Activated CD4-positive, alpha-beta T cell treated with anti-CD3 and anti-CD28 coated beads for 36 hours (primary cell): Measurements from ENCODE around the gene ADAMTSL2. TPM values are rescaled to one million over a fixed set of nuclear protein-coding genes. Genes with fewer than 3 reads are reported as not detected.
"Not testable (repeated sequence)": the region's sequence is repeated elsewhere in the genome, so short reads cannot be mapped to it uniquely, and the experiment has no call there.

Experiments
- ATAC-seq: fragments of 200-7000 bp; cut with Tn5 transposase; one replicate; pipeline ENCODE4 v1.10.0; 2021; ENCODE audit warnings: mild to moderate bottlenecking, moderate library complexity
- CTCF ChIA-PET: fragments of 350-600 bp; sonication (Branson Sonifier 250); formaldehyde crosslinking; loops from one replicate; lab custom pipeline; 2021; ENCODE audit warnings: antibody characterized with exemption; lab: Charles Lee
- POLR2A ChIA-PET: fragments of 350-600 bp; sonication (Branson Sonifier 250); formaldehyde crosslinking; loops from one replicate; lab custom pipeline; 2021; ENCODE audit warnings: antibody characterized with exemption, inconsistent platforms; lab: Charles Lee
- DNase-seq: peaks from one replicate; pipeline ENCODE4 v3.0.0-alpha.2; 2020
- H3K27ac Mint-ChIP-seq: one replicate; pipeline ENCODE4 v1.8.0; 2021; ENCODE audit warnings: mixed read lengths
- H3K27me3 Mint-ChIP-seq: one replicate; pipeline ENCODE4 v1.8.0; 2021; ENCODE audit warnings: mixed read lengths
- H3K36me3 Mint-ChIP-seq: one replicate; pipeline ENCODE4 v1.8.0; 2021; ENCODE audit warnings: low read depth, mixed read lengths
- H3K4me1 Mint-ChIP-seq: one replicate; pipeline ENCODE4 v1.8.0; 2021; ENCODE audit warnings: mixed read lengths
- H3K4me3 Mint-ChIP-seq: one replicate; pipeline ENCODE4 v1.8.0; 2021; ENCODE audit warnings: mild to moderate bottlenecking, moderate library complexity, mixed read lengths
- H3K9me3 Mint-ChIP-seq: one replicate; pipeline ENCODE4 v1.8.0; 2021; ENCODE audit warnings: low read depth, mixed read lengths
- intact Hi-C, 2 experiments: fragments of 100-400 bp; cut with DNase I in 1 of 2; cut with micrococcal nuclease in 1 of 2; formaldehyde crosslinking; loops; one replicate each; pipeline versions ENCODE4 v1.14.2 to v1.15.1; 2022 to 2024; cut with DNase I, micrococcal nuclease
- total RNA-seq, 2 experiments: library from RNA; stranded (reverse); gene quantifications; one replicate each; pipeline ENCODE4 v1.2.3, GENCODE V29; 2021

The ADAMTSL2 gene
- total RNA-seq, 2 experiments from 2014 or later: 0.11 to 0.32 TPM

- intact Hi-C loops: no loop called here
- Mint-ChIP-seq H3K27ac (no peak overlapping the region), H3K4me3 (no peak overlapping the region), H3K27me3 (peaks cover 2% of the 10 kb centered on the region), H3K4me1 (peaks cover 13% of the 10 kb centered on the region), H3K36me3 (no peaks in the 10 kb centered on the region), H3K9me3 (no peaks in the 10 kb centered on the region)
- ChIA-PET CTCF (no interaction called here), POLR2A (no interaction called here)
- ATAC-seq: no peak
- DNase-seq: no peak
Observed at GRCh38 chr9:133553973-133554713, 19.6 kb downstream of the ADAMTSL2 start.

- Mint-ChIP-seq H3K4me1 (peaks cover 14% of the 10 kb centered on the region), H3K4me3 (no peak overlapping the region), H3K27me3 (peaks cover 2% of the 10 kb centered on the region), H3K27ac (no peak overlapping the region), H3K36me3 (no peaks in the 10 kb centered on the region), H3K9me3 (no peaks in the 10 kb centered on the region)
- intact Hi-C loops: no loop called here
- DNase-seq (no peak), ATAC-seq (no peak)
- POLR2A ChIA-PET: no interaction called here
- CTCF ChIA-PET: interaction anchor here (1.4 kb wide), 1 partner anchor 35 kb away, joined by 3 read pairs; no protein-coding TSS in a partner anchor
Observed at GRCh38 chr9:133554729-133555128, 20.2 kb downstream of the ADAMTSL2 start.

GRCh38 chr9:133556354-133556753, 21.9 kb downstream of the ADAMTSL2 start:
- peaks cover 17% of the 10 kb centered on the region for H3K4me1 Mint-ChIP-seq
- H3K9me3 Mint-ChIP-seq: no peaks in the 10 kb centered on the region
- ChIA-PET CTCF (interaction anchor here (0.7 to 1.4 kb wide), 2 partner anchors 34 to 133 kb away, joined by 3 read pairs; no protein-coding TSS in a partner anchor), POLR2A (no interaction called here)
- peaks cover 2% of the 10 kb centered on the region for H3K27me3 Mint-ChIP-seq
- no peak overlapping the region for H3K4me3 Mint-ChIP-seq
- DNase-seq: no peak
- intact Hi-C loops: no loop called here
- no peak overlapping the region for H3K27ac Mint-ChIP-seq
- ATAC-seq: no peak
- H3K36me3 Mint-ChIP-seq: no peaks in the 10 kb centered on the region

GRCh38 chr9:133557581-133557980, 23.1 kb downstream of the ADAMTSL2 start:
- CTCF ChIA-PET: no interaction called here
- no peak overlapping the region for H3K4me3 Mint-ChIP-seq
- peaks cover 17% of the 10 kb centered on the region for H3K4me1 Mint-ChIP-seq
- intact Hi-C loops: no loop called here
- H3K9me3 Mint-ChIP-seq: no peaks in the 10 kb centered on the region
- H3K27ac Mint-ChIP-seq: no peak overlapping the region
- ATAC-seq: no peak
- no peak for DNase-seq
- H3K36me3 Mint-ChIP-seq: no peaks in the 10 kb centered on the region
- POLR2A ChIA-PET: no interaction called here
- peaks cover 2% of the 10 kb centered on the region for H3K27me3 Mint-ChIP-seq

GRCh38 chr9:133558191-133559126, 24.0 kb downstream of the ADAMTSL2 start:
- Mint-ChIP-seq H3K27ac (peak overlapping the region; percentile 68), H3K4me3 (no peak overlapping the region), H3K27me3 (peaks cover 2% of the 10 kb centered on the region), H3K36me3 (no peaks in the 10 kb centered on the region), H3K4me1 (peaks cover 22% of the 10 kb centered on the region), H3K9me3 (no peaks in the 10 kb centered on the region)
- intact Hi-C loops: no loop called here
- peak; percentile 64 for DNase-seq
- POLR2A ChIA-PET: no interaction called here
- CTCF ChIA-PET: no interaction called here
- ATAC-seq: peak; percentile 91

GRCh38 chr9:133560311-133560710, 25.8 kb downstream of the ADAMTSL2 start:
- ChIA-PET POLR2A (no interaction called here), CTCF (no interaction called here)
- Mint-ChIP-seq H3K4me1 (peaks cover 24% of the 10 kb centered on the region), H3K4me3 (no peak overlapping the region), H3K27ac (no peak overlapping the region), H3K9me3 (no peaks in the 10 kb centered on the region), H3K36me3 (no peaks in the 10 kb centered on the region), H3K27me3 (peaks cover 2% of the 10 kb centered on the region)
- ATAC-seq (no peak), DNase-seq (no peak)
- intact Hi-C loops: no loop called here

GRCh38 chr9:133560944-133561343, 26.4 kb downstream of the ADAMTSL2 start:
- Mint-ChIP-seq H3K4me3 (no peak overlapping the region), H3K27ac (no peak overlapping the region), H3K9me3 (no peaks in the 10 kb centered on the region), H3K27me3 (peaks cover 2% of the 10 kb centered on the region), H3K36me3 (no peaks in the 10 kb centered on the region), H3K4me1 (peaks cover 24% of the 10 kb centered on the region)
- DNase-seq: no peak
- ChIA-PET CTCF (no interaction called here), POLR2A (no interaction called here)
- no peak for ATAC-seq
- intact Hi-C loops: no loop called here

- ChIA-PET CTCF (interaction anchor here (0.6 kb wide), 1 partner anchor 66 kb away, joined by 3 read pairs; no protein-coding TSS in a partner anchor), POLR2A (no interaction called here)
- peaks cover 24% of the 10 kb centered on the region for H3K4me1 Mint-ChIP-seq
- peaks cover 2% of the 10 kb centered on the region for H3K27me3 Mint-ChIP-seq
- H3K4me3 Mint-ChIP-seq: no peak overlapping the region
- no peaks in the 10 kb centered on the region for H3K9me3 Mint-ChIP-seq
- H3K27ac Mint-ChIP-seq: no peak overlapping the region
- H3K36me3 Mint-ChIP-seq: no peaks in the 10 kb centered on the region
- DNase-seq (no peak), ATAC-seq (no peak)
- intact Hi-C loops: no loop called here
Observed at GRCh38 chr9:133561976-133562554, 27.6 kb downstream of the ADAMTSL2 start.

- POLR2A ChIA-PET: no interaction called here
- H3K9me3 Mint-ChIP-seq: no peaks in the 10 kb centered on the region
- no peak for ATAC-seq
- no peak overlapping the region for H3K4me3 Mint-ChIP-seq
- CTCF ChIA-PET: interaction anchor here (0.6 kb wide), 1 partner anchor 62 kb away, joined by 3 read pairs; no protein-coding TSS in a partner anchor
- no peak overlapping the region for H3K27ac Mint-ChIP-seq
- H3K4me1 Mint-ChIP-seq: peaks cover 24% of the 10 kb centered on the region
- intact Hi-C loops: no loop called here
- no peaks in the 10 kb centered on the region for H3K36me3 Mint-ChIP-seq
- no peak for DNase-seq
- H3K27me3 Mint-ChIP-seq: peaks cover 2% of the 10 kb centered on the region
Observed at GRCh38 chr9:133562611-133563290, 28.2 kb downstream of the ADAMTSL2 start.

GRCh38 chr9:133563291-133563796, 28.8 kb downstream of the ADAMTSL2 start:
- POLR2A ChIA-PET: no interaction called here
- CTCF ChIA-PET: interaction anchor here (0.6 kb wide), 1 partner anchor 62 kb away, joined by 3 read pairs; no protein-coding TSS in a partner anchor
- ATAC-seq (no peak), DNase-seq (no peak)
- H3K27ac Mint-ChIP-seq: no peak overlapping the region
- H3K4me1 Mint-ChIP-seq: peaks cover 19% of the 10 kb centered on the region
- H3K36me3 Mint-ChIP-seq: no peaks in the 10 kb centered on the region
- peaks cover 2% of the 10 kb centered on the region for H3K27me3 Mint-ChIP-seq
- H3K9me3 Mint-ChIP-seq: no peaks in the 10 kb centered on the region
- no peak overlapping the region for H3K4me3 Mint-ChIP-seq
- intact Hi-C loops: no loop called here

GRCh38 chr9:133563814-133564213, 29.3 kb downstream of the ADAMTSL2 start:
- H3K4me3 Mint-ChIP-seq, CTCF ChIA-PET, intact Hi-C loops, ATAC-seq, H3K27me3 Mint-ChIP-seq, H3K36me3 Mint-ChIP-seq, DNase-seq, POLR2A ChIA-PET, H3K9me3 Mint-ChIP-seq, H3K27ac Mint-ChIP-seq: not testable (repeated sequence)
- H3K4me1 Mint-ChIP-seq: peaks cover 14% of the 10 kb centered on the region
